HG03097 (cell line): ENCODE data around the gene CHST4.
"Not testable (repeated sequence)": the region's sequence is repeated elsewhere in the genome, so short reads cannot be mapped to it uniquely, and the experiment has no call there.

ENCODE experiments used
- ATAC-seq: cut with Tn5 transposase; IDR thresholded peaks from one replicate; pipeline ENCODE4 v1.9.1; 2021; ENCODE audit not compliant: unreplicated experiment, low FRiP score

The CHST4 gene

DNA sequence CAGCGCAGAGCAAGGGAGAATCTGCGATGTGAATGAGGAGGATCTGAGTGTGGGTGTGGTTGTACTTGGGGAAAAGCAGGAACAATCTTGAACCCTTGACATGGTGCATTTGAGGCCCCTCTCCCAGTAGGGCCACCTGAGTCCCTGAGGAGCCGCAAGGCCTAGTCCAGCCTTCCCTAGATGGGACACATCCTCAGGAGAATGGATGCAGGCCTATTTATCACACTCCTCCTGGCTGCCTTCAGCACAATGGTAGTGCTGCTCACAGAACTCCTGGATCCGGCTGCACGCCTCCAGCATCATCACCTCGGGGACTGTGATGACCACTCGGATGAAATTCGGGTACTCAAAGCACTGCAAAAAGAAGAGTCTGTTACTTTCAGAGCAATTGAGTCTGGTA lies 41.7 kb downstream of the CHST4 start:
- ATAC-seq = no peak

GRCh38 chr16:71568551-71568950 lies 42.3 kb downstream of the CHST4 start:
- ATAC-seq = no peak

DNA sequence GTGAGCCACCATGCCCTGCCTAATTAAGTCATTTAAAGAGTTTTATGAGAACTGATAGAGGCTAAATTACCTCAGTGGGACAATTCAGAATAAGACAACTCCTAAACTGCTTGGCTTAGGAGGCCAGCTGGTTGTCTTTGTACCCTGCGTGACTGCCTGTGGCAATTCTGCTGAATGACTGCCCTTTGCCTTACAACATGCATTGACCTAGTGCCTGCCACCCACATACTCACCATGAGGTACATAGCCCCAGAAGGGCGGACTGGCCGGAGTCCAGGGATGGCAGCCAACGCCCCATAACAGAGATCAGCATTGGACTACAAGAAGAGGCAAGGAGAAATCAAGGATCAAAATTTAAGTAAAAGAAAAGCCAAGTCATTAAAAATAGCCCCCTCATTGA lies 43.4 kb downstream of the CHST4 start:
- ATAC-seq = no peak

- ATAC-seq = no peak
These were observed 43.9 kb downstream of the CHST4 start for GRCh38 chr16:71570144-71570543.

GRCh38 chr16:71572497-71573116 lies 46.4 kb downstream of the CHST4 start:
- ATAC-seq = no peak

DNA sequence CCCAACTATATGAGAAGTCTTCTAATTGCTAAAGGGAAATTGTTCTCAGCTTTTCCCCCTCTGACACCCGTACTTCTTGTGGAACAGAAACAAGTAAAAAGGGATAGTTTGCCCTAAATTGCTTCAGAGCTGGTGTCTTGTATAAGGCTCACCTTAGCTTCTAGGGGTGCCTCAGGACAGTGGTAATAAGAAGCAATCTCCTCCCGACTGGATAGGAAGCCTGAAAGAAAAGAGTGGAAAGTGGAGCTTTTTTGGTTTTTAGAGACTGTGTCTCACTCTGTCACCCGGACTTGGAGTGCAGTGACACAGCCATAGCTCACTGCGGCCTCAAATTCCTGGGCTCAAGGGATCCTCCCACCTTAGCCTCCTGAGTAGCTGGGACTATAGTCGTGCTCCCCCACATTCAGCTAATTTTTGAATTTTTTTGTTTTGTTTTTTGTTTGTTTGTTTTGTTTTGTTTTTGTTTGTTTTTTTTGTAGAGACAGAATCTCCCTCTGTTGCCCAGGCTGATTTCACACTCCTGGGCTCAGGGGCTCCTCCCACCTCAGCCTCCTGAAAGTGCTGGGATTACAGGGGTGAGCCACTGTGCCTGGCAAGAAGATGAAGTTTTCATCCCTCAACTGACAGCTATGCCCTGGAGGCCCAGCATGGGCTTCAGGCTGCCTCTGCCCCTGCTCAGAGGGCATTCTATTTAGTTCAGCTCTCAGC lies 47.3 kb downstream of the CHST4 start:
- ATAC-seq = no peak

- ATAC-seq = no peak
These were observed 48.5 kb downstream of the CHST4 start for GRCh38 chr16:71574702-71575101.

DNA sequence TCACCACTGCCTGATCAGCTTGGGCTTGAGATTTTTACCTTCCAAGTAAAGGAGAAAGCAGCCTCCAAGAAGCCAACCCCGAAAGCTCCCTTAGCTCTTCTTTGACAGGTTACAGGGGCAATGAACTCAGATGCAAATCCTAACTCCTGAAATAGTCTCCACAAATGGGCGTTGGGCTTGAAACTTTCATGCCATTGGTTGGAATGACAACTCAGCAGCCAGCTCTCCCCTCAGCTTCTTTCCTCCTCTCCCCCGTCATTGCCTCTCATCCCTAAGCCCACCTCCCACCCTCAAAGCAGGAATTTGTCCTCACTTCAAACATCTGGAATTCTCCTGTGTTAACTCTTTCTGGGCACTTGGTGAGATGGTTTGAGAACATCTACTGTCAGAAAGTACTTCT lies 50.7 kb downstream of the CHST4 start, which contains the start of gene TAT:
Gene TAT (minus strand): TSS at position 122 of the 400 bp plus-strand sequence. CDS start 677 bp downstream, outside the sequence.
- ATAC-seq = no peak

GRCh38 chr16:71582553-71582848 lies 56.3 kb downstream of the CHST4 start:
- not testable (repeated sequence) for ATAC-seq

GRCh38 chr16:71584543-71585317 lies 58.5 kb downstream of the CHST4 start:
- no peak for ATAC-seq

DNA sequence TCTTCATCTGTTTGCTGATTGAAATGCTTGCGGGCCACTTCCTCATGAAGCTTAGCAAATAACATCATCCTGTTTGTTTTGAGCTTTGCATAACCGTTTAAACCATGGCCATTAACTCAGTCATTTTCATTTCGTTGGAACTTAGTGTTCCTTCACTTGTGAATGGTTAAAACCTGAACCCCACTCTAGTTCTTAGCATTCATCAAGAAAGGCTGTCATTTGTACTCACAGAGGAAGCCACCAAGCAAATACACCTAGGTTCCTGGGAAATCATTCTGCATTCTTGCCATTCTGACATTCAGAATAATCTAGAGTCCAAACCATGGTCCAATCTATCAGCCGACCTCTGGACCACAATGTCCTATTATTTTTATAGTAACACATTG lies 59.1 kb downstream of the CHST4 start:
- ATAC-seq = no peak
